K562 (cell line): Measurements from ENCODE around the gene MLX. TPM values are rescaled to one million over a fixed set of nuclear protein-coding genes. Genes with fewer than 3 reads are reported as not detected.

ENCODE experiments used
- CGGBP1 ChIP-seq: fragments of 250-450 bp; sonication (Bioruptor Pico); IDR thresholded peaks from 2 replicates; pipeline ENCODE4 v1.9.0; 2021; ENCODE audit warnings: mild to moderate bottlenecking
- MITF ChIP-seq: IDR thresholded peaks from 2 replicates; pipeline ENCODE4 v1.6.1; 2014; ENCODE audit warnings: antibody characterized with exemption
- NCOR1 ChIP-seq: fragments of 450-650 bp; IDR thresholded peaks from 2 replicates; pipeline ENCODE4 v1.6.1; 2016; ENCODE audit warnings: mild to moderate bottlenecking, moderate library complexity
- NR2C2 ChIP-seq, 2 experiments: fragments of 200-800 bp in 1 of 2; sonication (Bioruptor generic) in 1 of 2; sonication (generic) in 1 of 2; formaldehyde crosslinking in 1 of 2; IDR thresholded peaks; 2 replicates each; pipeline versions ENCODE4 v1.6.1 to v1.8.0; 2016 to 2022; ENCODE audit warnings: mild to moderate bottlenecking in 1 of 2, missing compliant biosample characterization in 1 of 2, missing genetic modification characterization in 1 of 2, missing genetic modification reagents in 1 of 2
- POLR2G ChIP-seq: fragments of 200-400 bp; formaldehyde crosslinking; IDR thresholded peaks from 2 replicates; pipeline ENCODE4 v1.6.1; 2017; ENCODE audit warnings: low read depth, mild to moderate bottlenecking, antibody characterized with exemption, low read length, moderate library complexity
- RBM22 ChIP-seq: fragments of 200-400 bp; formaldehyde crosslinking; IDR thresholded peaks from 2 replicates; pipeline ENCODE4 v1.6.1; 2018; ENCODE audit warnings: low read length, low read depth; ENCODE audit not compliant: poor library complexity, severe bottlenecking
- RCOR1 ChIP-seq, 2 experiments: IDR thresholded peaks; 2 replicates each; pipeline ENCODE4 v1.6.1; 2012; ENCODE audit warnings: low read depth in 2 of 2, low read length in 2 of 2, borderline replicate concordance in 1 of 2, improper control_type of control experiment in 1 of 2
- SIN3B ChIP-seq: fragments of 450-650 bp; IDR thresholded peaks from 2 replicates; pipeline ENCODE4 v1.6.1; 2017; ENCODE audit warnings: low read depth, mild to moderate bottlenecking, moderate library complexity
- SP2 ChIP-seq: IDR thresholded peaks from 2 replicates; pipeline ENCODE4 v1.6.1; 2011; ENCODE audit warnings: mild to moderate bottlenecking, low read depth, low read length, moderate library complexity; ENCODE audit not compliant: poor library complexity, severe bottlenecking; ENCODE audit errors: extremely low read depth
- SREBF2 ChIP-seq: sonication (generic); formaldehyde crosslinking; IDR thresholded peaks from 2 replicates; pipeline ENCODE4 v1.4.0; 2020; ENCODE audit warnings: mild to moderate bottlenecking, missing genetic modification reagents
- STAG1 ChIP-seq: sonication (generic); formaldehyde crosslinking; IDR thresholded peaks from 2 replicates; pipeline ENCODE4 v1.5.0; 2020; ENCODE audit warnings: missing genetic modification reagents, borderline replicate concordance
- STAT5A ChIP-seq: IDR thresholded peaks from 2 replicates; pipeline ENCODE4 v1.6.1; 2012; ENCODE audit warnings: low read length, inconsistent platforms, borderline replicate concordance
- TAF1 ChIP-seq: IDR thresholded peaks from 2 replicates; pipeline ENCODE4 v1.6.1; 2011; ENCODE audit warnings: mild to moderate bottlenecking, low read length, moderate library complexity; ENCODE audit not compliant: insufficient read depth, control insufficient read depth, severe bottlenecking; ENCODE audit errors: extremely low read depth
- ZBTB40 ChIP-seq, 2 experiments: fragments of 450-650 bp in 1 of 2; sonication (generic) in 1 of 2; formaldehyde crosslinking in 1 of 2; IDR thresholded peaks; 2 replicates each; pipeline versions ENCODE4 v1.7.1 to v1.9.0; 2016 to 2022; ENCODE audit warnings: inconsistent platforms in 1 of 2, mild to moderate bottlenecking in 1 of 2, missing genetic modification reagents in 1 of 2
- ZNF584 ChIP-seq: fragments of 200-800 bp; sonication (Bioruptor generic); IDR thresholded peaks from 2 replicates; pipeline ENCODE4 v1.6.1; 2016; ENCODE audit warnings: low read depth, mild to moderate bottlenecking, missing genetic modification characterization, missing compliant biosample characterization
- polyA plus RNA-seq, 8 experiments: library from polyadenylated mRNA; depleted of rRNA in 4 of 8; stranded (reverse) in 5 of 8; unstranded in 3 of 8; fragments of >200 nt; fragmentation: Nextera tagmentation in 2 of 8; fragmentation: Illumina TruSeq in 1 of 8; extraction: Ambion mirVana in 2 of 8; extraction: Trizol in 1 of 8; gene quantifications; 2 replicates each; pipeline versions ENCODE4 v1.2.1 to v1.2.3, GENCODE V29; 2011 to 2014; ENCODE audit warnings: inconsistent platforms in 1 of 8, missing spikeins in 1 of 8
- total RNA-seq, 7 experiments: library from RNA; depleted of rRNA in 6 of 7; stranded (reverse); fragments of >200 nt in 6 of 7; fragmentation: Illumina TruSeq in 2 of 7; extraction: Trizol in 2 of 7; gene quantifications; 2 replicates each; pipeline versions ENCODE4 v1.2.1 to v1.2.3, GENCODE V29; 2011 to 2021; ENCODE audit warnings: low replicate concordance in 1 of 7

Gene MLX
- total and polyA plus RNA-seq, 9 of the 15 experiments (the other 6 are each of a cell fraction or from before 2014, with no cell fraction given), result 42.9 to 100 (median 58.9) TPM

GRCh38 chr17:42577532-42578281, 10.8 kb downstream of the MLX start, which contains the start of gene PSMC3IP (continued):
- TF ChIP-seq MITF, result 0 out of 2 replicates have a peak, but pooled peaks have one; percentile 6
- TF ChIP-seq ZBTB40 (IDR thresholded peaks at IDR 0.05), result peak; percentile 97
- TF ChIP-seq ZBTB40 (CRISPR knock-in tag; IDR thresholded peaks at IDR 0.05), result no peak
- TF ChIP-seq SIN3B, result peak; percentile 74
- peak in 1 of 2 experiments; percentile 49; a peak in 1 of 4 replicates for TF ChIP-seq RCOR1 (IDR thresholded peaks at IDR 0.05; ENCODE audit: borderline replicate concordance in 1 of 2, low read depth in 2 of 2, low read length in 2 of 2)
- TF ChIP-seq CGGBP1 (CRISPR knock-in tag), result no peak
- peak; percentile 89 for TF ChIP-seq TAF1
- TF ChIP-seq NCOR1, result peak; percentile 38; the same call in 1 of the 2 replicates
- TF ChIP-seq STAG1, result no peak
- TF ChIP-seq RBM22, result peak; percentile 92
- no peak for TF ChIP-seq NR2C2 (CRISPR knock-in tag; IDR thresholded peaks at IDR 0.05)
- TF ChIP-seq NR2C2 (tag; IDR thresholded peaks at IDR 0.05), result peak; percentile 95
- TF ChIP-seq ZNF584, result no peak
- peak; percentile 98 for TF ChIP-seq POLR2G
- peak; percentile 64; the same call in 1 of the 2 replicates for TF ChIP-seq SREBF2 (CRISPR knock-in tag)
- peak; percentile 61 for TF ChIP-seq SP2
- 0 out of 2 replicates have a peak, but pooled peaks have one; percentile 16 for TF ChIP-seq STAT5A
